ENCODE results near the gene ANK3. TPM values are rescaled to one million over a fixed set of nuclear protein-coding genes. Genes with fewer than 3 reads are reported as not detected.

The ANK3 gene
- total RNA-seq, 2 donors from 2014 or later = 41.0 to 113 TPM

GRCh38 chr10:60186315-60187071 lies 203.2 kb downstream of the ANK3 start:
- Histone ChIP-seq H3K27ac (no peak overlapping the region), H3K9me3 (no peaks in the 10 kb centered on the region), H3K4me3 (no peak overlapping the region), H3K36me3 (replicated peaks in 1 of 2; ENCODE audit: insufficient read depth in 1 of 2, low read depth in 2 of 2) (no peaks in the 10 kb centered on the region), H3K27me3 (no peaks in the 10 kb centered on the region), H3K4me1 (no peaks in the 10 kb centered on the region)
- WGBS, 2 donors = 70 to 77% methylated on average over 14 of the region's 14 CpGs
- intact Hi-C loops (cut with DNase I) = no loop called here
- TF ChIP-seq POLR2A (IDR thresholded peaks at IDR 0.05) (no peak), CTCF (IDR thresholded peaks at IDR 0.05) (no peak)
- peak; percentile 24 to 67 (median 46) for DNase-seq
- peak; percentile 60 for ATAC-seq

GRCh38 chr10:60185421-60185820 lies 204.3 kb downstream of the ANK3 start:
- WGBS, 2 donors = 12 to 17% methylated on average over 1 of the region's 1 CpG
- intact Hi-C loops (cut with DNase I) = no loop called here
- H3K27me3 ChIP-seq = no peaks in the 10 kb centered on the region
- DNase-seq = no peak
- TF ChIP-seq CTCF (IDR thresholded peaks at IDR 0.05) (no peak), POLR2A (IDR thresholded peaks at IDR 0.05) (no peak)
- H3K9me3 ChIP-seq = no peaks in the 10 kb centered on the region
- ATAC-seq = no peak
- H3K4me1 ChIP-seq = no peaks in the 10 kb centered on the region
- H3K4me3 ChIP-seq = no peak overlapping the region
- peak overlapping the region in 1 of 4 donors; percentile 3 for H3K27ac ChIP-seq
- H3K36me3 ChIP-seq (replicated peaks in 1 of 2; ENCODE audit: insufficient read depth in 1 of 2, low read depth in 2 of 2) = no peaks in the 10 kb centered on the region

- intact Hi-C loops (cut with DNase I) = no loop called here
- no peaks in the 10 kb centered on the region for H3K9me3 ChIP-seq
- H3K27me3 ChIP-seq = no peaks in the 10 kb centered on the region
- H3K4me3 ChIP-seq = no peak overlapping the region
- no peak for DNase-seq
- WGBS, 2 donors = 70 to 84% methylated on average over 1 of the region's 1 CpG
- H3K36me3 ChIP-seq (replicated peaks in 1 of 2; ENCODE audit: insufficient read depth in 1 of 2, low read depth in 2 of 2) = no peaks in the 10 kb centered on the region
- no peaks in the 10 kb centered on the region for H3K4me1 ChIP-seq
- peak; percentile 25 for ATAC-seq
- H3K27ac ChIP-seq = no peak overlapping the region
- TF ChIP-seq POLR2A (IDR thresholded peaks at IDR 0.05) (no peak), CTCF (IDR thresholded peaks at IDR 0.05) (no peak)
Observed at GRCh38 chr10:60182691-60183090, 207.0 kb downstream of the ANK3 start.

GRCh38 chr10:60176925-60177324 lies 212.8 kb downstream of the ANK3 start:
- TF ChIP-seq CTCF (IDR thresholded peaks at IDR 0.05) (no peak), POLR2A (IDR thresholded peaks at IDR 0.05) (no peak)
- H3K4me1 ChIP-seq = no peaks in the 10 kb centered on the region
- DNase-seq (no peak), ATAC-seq (no peak)
- H3K9me3 ChIP-seq = no peaks in the 10 kb centered on the region
- H3K4me3 ChIP-seq = no peak overlapping the region
- intact Hi-C loops (cut with DNase I) = no loop called here
- H3K36me3 ChIP-seq (replicated peaks in 1 of 2; ENCODE audit: insufficient read depth in 1 of 2, low read depth in 2 of 2) = no peaks in the 10 kb centered on the region
- H3K27ac ChIP-seq = no peak overlapping the region
- 60 to 66% methylated on average over 3 of the region's 3 CpGs for WGBS, 2 donors
- H3K27me3 ChIP-seq = no peaks in the 10 kb centered on the region

- H3K9me3 ChIP-seq = no peaks in the 10 kb centered on the region
- ATAC-seq = no peak
Observed at GRCh38 chr10:60175441-60175971, 214.2 kb downstream of the ANK3 start.

More at GRCh38 chr10:60175441-60175971, 214.2 kb downstream of the ANK3 start:
- DNase-seq = no peak
- H3K4me1 ChIP-seq = no peaks in the 10 kb centered on the region
- H3K36me3 ChIP-seq (replicated peaks in 1 of 2; ENCODE audit: insufficient read depth in 1 of 2, low read depth in 2 of 2) = no peaks in the 10 kb centered on the region
- TF ChIP-seq CTCF (IDR thresholded peaks at IDR 0.05) (no peak), POLR2A (IDR thresholded peaks at IDR 0.05) (no peak)
- no peak overlapping the region for H3K4me3 ChIP-seq
- H3K27me3 ChIP-seq = no peaks in the 10 kb centered on the region
- intact Hi-C loops (cut with DNase I) = no loop called here
- no peak overlapping the region for H3K27ac ChIP-seq
- WGBS, 2 donors = 36 to 52% methylated on average over 4 of the region's 4 CpGs
